Activated CD4-positive, CD25-positive, alpha-beta regulatory T cell treated with anti-CD3 and anti-CD28 coated beads, Interleukin-2, amount 50 U/mL, for 16 hours (primary cell): ENCODE measurements around the gene TBL2.
"Not testable (repeated sequence)": the region's sequence is repeated elsewhere in the genome, so short reads cannot be mapped to it uniquely, and the experiment has no call there.

Experiments used
- DNase-seq: peaks from one replicate; pipeline ENCODE4 v3.0.0-alpha.2; 2020; ENCODE audit warnings: low read depth, low spot score

The TBL2 gene

GRCh38 chr7:73606801-73607691, 28.7 kb upstream of the TBL2 start:
- DNase-seq, result peak; percentile 44

DNA sequence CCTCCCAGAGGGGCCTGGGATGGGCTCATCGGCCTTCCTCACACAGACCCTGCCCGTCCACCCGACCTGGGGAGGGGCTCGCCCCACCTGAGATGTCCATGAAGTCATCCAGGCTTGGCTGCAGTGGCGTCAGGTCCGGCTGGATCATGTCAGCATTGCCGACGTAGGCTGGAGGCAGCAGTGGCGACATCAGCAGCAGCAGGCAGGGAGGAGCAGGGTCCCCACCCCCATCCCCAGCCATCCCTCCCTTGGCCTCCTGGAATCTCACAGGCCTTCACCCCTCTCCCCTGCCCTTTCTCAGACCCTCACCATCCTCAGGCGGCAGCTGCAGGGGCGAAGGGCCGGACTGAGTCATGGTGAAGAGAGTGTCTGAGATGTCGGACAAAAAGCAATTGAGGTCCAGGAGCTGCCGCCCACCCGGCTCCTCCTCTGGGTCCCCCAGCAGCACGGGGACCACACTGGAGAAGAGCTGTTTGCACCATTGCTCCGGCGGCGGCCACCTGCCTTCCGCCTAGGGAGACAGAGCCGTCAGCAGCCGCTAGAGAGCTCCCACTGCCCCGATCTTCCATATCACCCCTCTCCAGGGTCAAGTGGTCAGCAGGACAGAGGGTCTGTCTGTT, 27.3 kb upstream of the TBL2 start:
- no peak for DNase-seq

DNA sequence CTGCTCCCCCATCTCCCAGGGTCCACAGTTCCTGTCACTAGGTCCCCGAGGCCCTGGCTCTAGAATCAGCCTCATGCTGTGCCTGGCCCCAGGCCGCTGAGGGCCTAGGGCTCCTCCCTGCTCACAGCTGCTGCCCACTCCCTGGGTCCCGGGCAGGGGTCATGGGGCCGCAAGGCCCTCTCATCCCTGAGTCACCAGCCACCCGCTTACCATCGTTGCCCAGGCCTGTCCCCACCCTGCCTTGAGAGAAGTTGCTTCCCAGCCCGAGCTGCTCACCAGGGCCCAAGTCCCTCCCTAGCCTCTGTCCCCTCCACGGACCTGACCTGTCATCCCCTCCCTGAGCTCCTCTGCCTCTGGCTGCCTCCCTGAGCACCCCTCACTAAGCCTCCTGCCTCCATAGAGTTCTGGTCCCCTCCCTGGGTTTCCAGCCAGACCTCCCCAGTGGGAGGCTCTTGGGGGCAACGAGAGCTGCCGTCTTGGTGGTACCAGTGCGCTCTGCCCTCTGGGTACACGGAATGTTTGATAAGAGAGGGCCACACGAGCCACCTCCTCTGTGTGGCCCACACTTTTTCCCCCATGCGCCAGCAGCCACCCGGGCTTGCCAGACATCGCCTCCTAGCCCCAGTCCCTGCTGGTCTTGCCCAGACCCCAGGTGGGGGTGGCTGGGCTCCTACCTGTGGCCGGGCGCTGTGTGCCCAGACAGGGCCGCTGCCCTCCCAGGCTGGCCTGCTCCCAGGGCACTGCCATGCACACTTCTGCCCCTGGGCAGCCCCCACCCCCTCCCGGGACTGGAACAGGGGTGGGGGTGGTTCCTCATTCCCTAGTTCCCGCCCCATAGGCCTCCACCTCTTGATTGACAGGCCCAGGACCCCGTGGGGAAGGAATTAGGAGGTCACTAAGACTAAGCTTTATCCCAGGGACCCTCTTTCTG, 24.6 kb upstream of the TBL2 start:
- DNase-seq, result no peak

DNA sequence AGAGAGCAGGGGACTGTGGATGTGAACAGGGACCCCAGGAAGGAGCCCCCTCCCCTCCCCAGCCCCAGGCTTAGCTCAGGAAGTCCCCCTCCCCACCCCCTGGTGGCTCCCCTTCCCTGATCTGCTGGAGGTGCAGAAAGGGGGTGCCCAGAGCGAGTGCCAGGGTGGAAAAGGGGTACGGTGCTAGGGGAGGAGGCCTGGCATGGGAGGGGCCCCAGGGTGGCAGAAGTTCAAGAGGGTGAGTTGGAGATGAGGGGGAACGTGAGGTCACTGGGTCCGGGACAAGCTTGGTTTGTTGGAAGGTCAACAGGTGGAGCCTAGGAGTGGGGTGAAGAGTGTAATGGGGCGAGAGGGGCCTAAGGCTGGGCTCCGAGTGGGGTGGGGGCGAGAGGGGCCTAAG, 21.5 kb upstream of the TBL2 start:
- no peak for DNase-seq

DNA sequence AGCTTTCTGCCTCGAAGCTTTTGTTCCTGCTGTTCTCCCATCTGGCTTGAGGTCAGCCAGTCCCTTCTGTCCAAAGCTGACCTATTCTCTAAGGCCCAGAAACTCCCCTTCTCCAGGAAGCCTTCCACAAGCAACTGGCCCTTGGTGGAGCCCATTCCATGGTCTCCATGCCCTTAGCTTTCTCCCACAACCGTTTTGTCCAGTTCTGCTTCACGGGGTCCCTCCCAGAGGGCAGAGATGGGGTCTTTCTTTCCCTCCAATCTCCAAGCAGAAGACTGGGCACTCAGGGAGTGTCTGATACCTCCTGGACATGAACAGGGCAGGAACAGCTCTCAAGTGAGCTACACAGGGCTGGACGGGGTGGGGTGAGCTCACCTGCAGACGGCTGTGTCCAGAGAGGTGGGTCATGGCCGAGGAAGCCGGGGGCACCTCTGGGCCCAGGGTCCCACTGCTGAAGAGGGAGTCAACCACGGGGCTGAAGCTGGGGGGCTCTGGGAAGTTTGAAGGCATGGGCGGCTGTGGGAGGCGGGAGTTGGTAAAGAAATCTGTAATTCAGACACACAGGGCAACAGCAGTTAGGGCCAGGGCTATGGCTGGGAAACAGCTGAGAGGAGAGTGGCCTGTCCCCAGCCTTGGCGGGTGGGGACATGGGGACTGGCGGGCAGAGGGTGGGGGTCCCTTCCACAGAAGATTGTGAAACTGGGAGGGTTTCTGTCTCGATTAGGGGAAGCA, 20.9 kb upstream of the TBL2 start:
- no peak for DNase-seq

- no peak for DNase-seq
These were observed 19.8 kb upstream of the TBL2 start for GRCh38 chr7:73597978-73598782.

GRCh38 chr7:73596191-73597065, 18.0 kb upstream of the TBL2 start:
- no peak for DNase-seq

DNA sequence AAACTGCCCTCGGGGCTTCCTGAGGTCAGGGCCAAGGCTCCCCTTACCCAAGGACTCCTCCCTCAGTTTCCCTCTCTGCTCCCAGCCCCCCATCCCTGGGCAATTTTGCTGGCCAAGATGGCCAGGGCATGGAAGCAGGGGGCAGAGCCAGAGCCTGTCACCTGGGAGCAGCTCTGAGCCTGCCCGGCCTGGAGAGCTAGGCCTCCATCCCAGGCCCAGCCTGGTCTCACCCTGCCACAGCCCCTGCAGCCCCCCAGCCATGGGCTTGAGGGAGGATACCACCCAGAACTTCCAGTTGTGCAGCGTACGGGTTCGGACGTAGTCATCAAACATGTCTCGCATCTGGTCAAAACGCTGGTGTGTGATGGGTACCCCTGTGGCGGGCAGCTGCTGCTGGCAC, 17.0 kb upstream of the TBL2 start:
- DNase-seq, result no peak

DNA sequence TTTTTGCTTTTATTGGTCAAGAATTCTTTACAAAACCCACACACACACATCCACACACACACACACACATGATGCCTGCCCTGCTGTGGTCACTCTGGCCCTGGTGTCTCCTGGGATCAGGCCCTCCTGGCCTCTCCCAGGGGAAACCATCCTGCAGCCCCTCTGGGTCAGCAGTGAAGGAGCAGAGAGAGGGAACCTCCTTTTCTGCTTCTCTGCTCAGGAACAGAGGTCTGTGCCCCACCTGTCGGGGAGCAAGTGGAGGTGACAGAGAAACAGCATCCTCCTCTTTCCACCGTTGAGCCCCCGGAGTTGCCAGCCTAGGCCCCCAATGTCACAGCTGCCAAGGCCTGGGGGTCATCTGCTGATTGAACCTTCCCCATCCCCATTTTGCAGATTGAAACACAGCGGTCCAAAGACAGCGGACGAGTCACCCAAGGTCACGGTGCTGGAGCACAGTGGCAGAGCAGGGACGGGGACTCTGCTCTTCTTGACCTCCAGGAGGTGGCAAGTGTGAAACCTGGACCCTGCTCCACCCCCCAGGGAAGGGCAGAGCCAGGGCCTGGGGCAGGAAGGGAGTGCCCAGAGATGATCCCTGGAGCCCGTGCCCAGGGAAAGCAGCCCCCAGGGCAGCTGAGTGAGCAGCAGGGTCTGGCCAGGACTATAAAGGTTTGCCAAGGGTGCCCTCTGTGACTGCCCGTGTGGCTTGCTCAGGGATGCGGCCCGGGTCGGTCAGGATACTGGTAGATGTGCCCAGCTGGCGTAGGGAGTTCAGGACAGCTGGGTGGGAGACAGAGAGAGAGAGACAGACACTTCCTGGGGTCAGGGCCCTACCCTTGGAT, 15.0 kb upstream of the TBL2 start:
- no peak for DNase-seq

GRCh38 chr7:73586911-73587310, 8.5 kb upstream of the TBL2 start:
- DNase-seq, result no peak

DNA sequence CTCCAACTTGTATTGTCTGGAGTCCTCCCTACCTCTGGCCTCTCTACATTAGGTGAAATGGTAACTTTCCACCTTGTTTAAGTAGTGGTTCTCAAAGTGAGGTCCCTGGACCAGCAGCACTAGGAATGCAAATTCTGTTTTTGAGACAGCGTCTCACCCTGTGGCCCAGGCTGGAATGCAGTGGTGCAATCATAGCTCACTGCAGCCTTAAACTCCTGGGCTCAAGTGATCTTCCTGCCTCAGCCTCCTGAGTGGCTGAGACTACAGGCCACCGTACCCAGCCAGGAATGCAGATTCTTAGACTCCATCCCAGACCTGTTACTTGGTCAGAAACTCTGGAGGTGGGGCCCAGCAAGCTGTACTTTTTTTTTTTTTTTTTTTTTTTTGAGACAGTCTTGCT, 6.8 kb upstream of the TBL2 start:
- DNase-seq, result no peak

GRCh38 chr7:73582664-73583202, 4.4 kb upstream of the TBL2 start:
- DNase-seq, result no peak

DNA sequence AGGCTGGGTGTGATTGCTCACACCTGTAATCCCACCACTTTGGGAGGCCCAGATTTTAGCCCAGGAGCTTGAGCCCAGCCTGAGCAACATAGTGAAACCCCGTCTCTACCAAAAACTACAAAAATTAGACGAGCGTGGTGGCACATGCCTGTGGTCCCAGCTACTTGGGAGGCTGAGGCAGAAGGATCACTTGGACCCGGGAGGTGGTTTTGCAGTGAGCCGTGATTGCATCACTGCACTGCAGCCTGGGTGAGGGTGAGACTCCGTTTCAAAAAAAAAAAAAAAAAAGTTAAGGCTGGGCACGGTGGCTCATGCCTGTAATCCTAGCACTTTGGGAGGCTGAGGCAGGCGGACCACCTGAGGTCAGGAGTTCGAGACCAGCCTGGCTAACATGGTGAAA, 2.6 kb upstream of the TBL2 start:
- not testable (repeated sequence) for DNase-seq

DNA sequence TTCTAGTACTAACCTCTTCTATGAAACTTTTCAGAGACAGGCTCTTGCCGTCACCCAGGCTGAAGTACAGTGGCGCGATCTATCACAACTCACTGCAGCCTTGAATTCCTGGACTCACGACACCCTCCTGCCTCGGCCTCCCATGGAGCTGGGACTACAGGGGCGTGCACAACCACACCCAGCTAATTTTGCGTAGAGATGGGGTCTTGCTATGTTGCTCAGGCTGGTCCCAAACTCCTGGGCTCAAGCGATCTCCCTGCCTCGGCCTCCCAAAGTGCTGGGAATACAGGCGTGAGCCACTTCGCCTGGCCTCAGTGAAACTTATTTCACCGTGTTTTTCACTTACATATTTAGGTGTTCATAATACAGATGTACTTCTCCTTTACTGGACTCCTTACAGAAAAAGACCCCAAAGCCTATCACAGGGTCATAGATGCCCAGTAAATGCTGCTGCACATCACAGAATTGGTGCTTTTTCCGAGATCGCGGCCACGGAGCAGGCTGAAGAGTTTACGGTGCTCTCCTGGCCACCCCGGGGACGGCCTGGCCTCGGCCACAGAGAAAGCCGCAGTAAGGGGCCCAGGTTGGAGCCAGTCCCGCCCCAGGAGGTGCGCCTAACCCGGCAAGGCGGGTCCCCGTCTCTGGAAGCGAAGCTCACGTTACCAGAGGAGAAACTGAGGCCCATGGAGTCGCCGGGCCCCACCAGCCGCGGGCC, 595 bp downstream of the TBL2 start:
- DNase-seq, result no peak

DNA sequence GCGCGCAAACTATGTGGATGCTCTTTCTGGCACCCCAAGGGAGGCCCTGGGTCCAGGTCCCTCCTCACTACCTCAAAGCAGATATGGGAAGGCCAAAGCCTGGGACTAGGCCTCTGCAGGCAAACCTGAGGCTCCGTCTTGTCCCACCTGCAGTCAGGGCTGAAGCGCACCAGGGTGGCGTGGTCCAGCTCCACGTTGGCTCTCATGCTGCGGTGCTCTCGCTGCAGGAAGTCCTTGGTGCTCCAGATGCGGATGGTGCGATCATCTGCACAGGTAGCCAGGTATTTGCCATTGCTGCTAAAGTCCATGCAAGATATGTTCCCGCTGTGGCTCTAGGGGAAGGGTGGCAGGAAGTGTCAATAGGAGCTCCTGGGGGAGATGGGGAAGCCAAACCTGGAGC, 4.6 kb downstream of the TBL2 start:
- DNase-seq, result no peak

- DNase-seq, result no peak
These were observed 5.1 kb downstream of the TBL2 start for GRCh38 chr7:73573276-73573675.

DNA sequence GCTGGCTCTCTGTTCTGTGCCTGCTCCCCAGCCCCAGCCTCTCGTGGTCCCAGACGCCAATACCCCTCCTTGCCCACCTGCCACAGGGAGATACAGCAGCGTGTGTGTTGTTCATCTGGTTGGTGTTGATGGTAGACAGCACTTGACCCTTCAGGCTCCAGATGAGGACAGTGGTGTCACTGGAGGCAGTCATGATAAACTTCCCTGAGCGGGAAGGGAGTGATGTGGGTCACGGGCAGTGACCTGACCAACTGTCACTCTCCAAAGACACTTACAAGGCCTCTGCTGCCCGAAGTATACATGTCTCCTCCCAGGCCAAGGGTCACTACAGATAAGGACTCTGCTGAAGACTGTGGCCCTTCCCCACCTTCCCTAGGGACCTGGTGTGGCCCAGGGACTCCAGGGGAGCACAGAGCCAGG, 5.6 kb downstream of the TBL2 start:
- no peak for DNase-seq

GRCh38 chr7:73570977-73571376, 7.4 kb downstream of the TBL2 start:
- DNase-seq, result no peak
